HepG2 (cell line): Measurements from ENCODE around the gene ZNF771. TPM values are rescaled to one million over a fixed set of nuclear protein-coding genes. Genes with fewer than 3 reads are reported as not detected.

ENCODE experiments used
- BCL3 ChIP-seq: sonication (generic); formaldehyde crosslinking; IDR thresholded peaks from 2 replicates; pipeline ENCODE4 v1.5.1; 2020; ENCODE audit warnings: mild to moderate bottlenecking, missing genetic modification reagents, moderate library complexity
- FOXC1 ChIP-seq: sonication (generic); formaldehyde crosslinking; IDR thresholded peaks from 2 replicates; pipeline ENCODE4 v1.8.0; 2022; ENCODE audit warnings: mild to moderate bottlenecking, missing genetic modification reagents, borderline replicate concordance
- GABPA ChIP-seq, 2 experiments: IDR thresholded peaks; 2 replicates each; pipeline ENCODE4 v1.6.1; 2011 to 2016; ENCODE audit warnings: low read depth in 2 of 2, low read length in 1 of 2, missing biosample characterization in 1 of 2, missing genetic modification characterization in 1 of 2
- HDAC2 ChIP-seq: sonication (generic); formaldehyde crosslinking; IDR thresholded peaks from 2 replicates; pipeline ENCODE4 v1.4.0; 2020; ENCODE audit warnings: missing genetic modification reagents
- HNF1B ChIP-seq: sonication (generic); formaldehyde crosslinking; IDR thresholded peaks from 2 replicates; pipeline ENCODE4 v1.5.1; 2020; ENCODE audit warnings: mild to moderate bottlenecking, moderate library complexity, missing genetic modification reagents
- KLF12 ChIP-seq: sonication (generic); formaldehyde crosslinking; IDR thresholded peaks from 2 replicates; pipeline ENCODE4 v1.4.0; 2020; ENCODE audit warnings: missing genetic modification reagents, borderline replicate concordance
- MATR3 ChIP-seq: sonication (generic); formaldehyde crosslinking; IDR thresholded peaks from 2 replicates; pipeline ENCODE4 v1.4.0; 2020; ENCODE audit warnings: missing genetic modification reagents
- NFE2 ChIP-seq: sonication (generic); formaldehyde crosslinking; IDR thresholded peaks from 2 replicates; pipeline ENCODE4 v1.4.0; 2020; ENCODE audit warnings: missing genetic modification reagents
- SNAPC4 ChIP-seq: sonication (generic); formaldehyde crosslinking; IDR thresholded peaks from 2 replicates; pipeline ENCODE4 v1.4.0; 2020; ENCODE audit warnings: mild to moderate bottlenecking, missing genetic modification reagents
- TFE3 ChIP-seq: IDR thresholded peaks from 2 replicates; pipeline ENCODE4 v1.6.1; 2016
- U2AF1 ChIP-seq: fragments of 200-400 bp; formaldehyde crosslinking; optimal IDR thresholded peaks from 2 replicates; pipeline ENCODE3; 2017; ENCODE audit warnings: mild to moderate bottlenecking, low read depth, low read length
- ZBTB4 ChIP-seq: sonication (generic); formaldehyde crosslinking; IDR thresholded peaks from 2 replicates; pipeline ENCODE4 v1.4.0; 2020; ENCODE audit warnings: missing genetic modification reagents, mild to moderate bottlenecking, borderline replicate concordance
- ZFY ChIP-seq: sonication (generic); formaldehyde crosslinking; IDR thresholded peaks from 2 replicates; pipeline ENCODE4 v1.4.0; 2020; ENCODE audit warnings: missing genetic modification reagents
- ZNF136 ChIP-seq: sonication (generic); formaldehyde crosslinking; IDR thresholded peaks from 2 replicates; pipeline ENCODE4 v1.8.1; 2022; ENCODE audit warnings: low read depth, mild to moderate bottlenecking, moderate library complexity, missing genetic modification reagents
- ZNF24 ChIP-seq: fragments of 450-650 bp; IDR thresholded peaks from 2 replicates; pipeline ENCODE4 v1.6.1; 2017; ENCODE audit warnings: antibody characterized with exemption, mild to moderate bottlenecking
- ZNF451 ChIP-seq: sonication (generic); formaldehyde crosslinking; IDR thresholded peaks from 2 replicates; pipeline ENCODE4 v1.5.0; 2020; ENCODE audit warnings: mild to moderate bottlenecking, missing genetic modification reagents
- polyA plus RNA-seq, 8 experiments: library from polyadenylated mRNA; depleted of rRNA in 3 of 8; stranded (reverse) in 7 of 8; unstranded in 1 of 8; fragments of >200 nt; fragmentation: Illumina TruSeq in 4 of 8; extraction: Trizol in 4 of 8; gene quantifications; 2 replicates each; pipeline versions ENCODE4 v1.2.1 to v1.2.3, GENCODE V29; 2011 to 2016; ENCODE audit warnings: low read depth in 4 of 8, missing spikeins in 1 of 8, mixed read lengths in 1 of 8; ENCODE audit not compliant: insufficient read depth in 1 of 8
- total RNA-seq, 5 experiments: library from RNA; depleted of rRNA; stranded (reverse); fragments of >200 nt; fragmentation: Illumina TruSeq; extraction: Trizol; gene quantifications; 2 replicates each; pipeline ENCODE4 v1.2.3, GENCODE V29; 2016; ENCODE audit warnings: low read depth in 1 of 5

ZNF771 gene
- total and polyA plus RNA-seq, 2 of the 13 experiments (the other 11 are each of a cell fraction or from before 2014, with no cell fraction given) = 5.0 to 11.8 TPM

- TF ChIP-seq ZBTB4 (no peak; the same call in 1 of the 2 replicates), MATR3 (no peak), SNAPC4 (CRISPR knock-in tag) (no peak), NFE2 (CRISPR knock-in tag) (no peak), ZNF451 (CRISPR knock-in tag) (no peak), BCL3 (no peak), ZNF24 (peak; percentile 82; the same call in 1 of the 2 replicates), U2AF1 (no peak), TFE3 (CRISPR knock-in tag) (peak; percentile 49; the same call in 1 of the 2 replicates), ZNF136 (no peak), KLF12 (CRISPR knock-in tag) (no peak), GABPA (IDR thresholded peaks at IDR 0.05; ENCODE audit: low read depth, low read length) (no peak), GABPA (CRISPR knock-in tag; IDR thresholded peaks at IDR 0.05; ENCODE audit: low read depth) (peak; percentile 54), ZFY (peak; percentile 78), FOXC1 (CRISPR knock-in tag) (peak; percentile 13), HDAC2 (CRISPR knock-in tag) (peak; percentile 95), HNF1B (CRISPR knock-in tag) (peak; percentile 83)
Measured at GRCh38 chr16:30401768-30402425, 5.5 kb upstream of the ZNF771 start (continued).
